HG03175 (cell line): ENCODE measurements around the gene POM121.
A peak's percentile ranks its signal among the peaks of the same experiment; 100 is the strongest.
"Not testable (repeated sequence)": the region's sequence is repeated elsewhere in the genome, so short reads cannot be mapped to it uniquely, and the experiment has no call there.

Experiments
- ATAC-seq: cut with Tn5 transposase; IDR thresholded peaks from one replicate; pipeline ENCODE4 v1.9.1; 2021; ENCODE audit warnings: mild to moderate bottlenecking, moderate library complexity; ENCODE audit not compliant: unreplicated experiment

POM121 gene

DNA sequence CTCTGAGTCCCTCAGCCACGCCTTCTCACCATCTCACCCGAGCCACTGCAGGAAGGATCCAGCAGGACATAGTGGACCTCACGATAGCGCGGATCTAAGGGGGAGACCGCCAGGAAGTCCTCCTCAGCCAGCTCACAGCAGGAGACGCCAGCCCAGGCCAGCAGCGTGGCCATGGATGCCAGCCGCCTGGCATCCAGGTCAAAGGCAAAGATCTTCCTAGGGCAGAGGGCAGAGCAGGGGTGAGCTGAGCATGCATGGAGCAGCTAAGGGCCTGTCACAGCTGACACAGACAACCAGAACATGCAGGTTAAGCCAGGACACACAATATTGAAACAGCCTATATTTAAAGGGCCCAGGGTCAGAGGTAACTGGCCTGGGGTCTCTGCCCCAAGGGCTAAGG, 24.4 kb downstream of the POM121 start:
- ATAC-seq, result not testable (repeated sequence)

DNA sequence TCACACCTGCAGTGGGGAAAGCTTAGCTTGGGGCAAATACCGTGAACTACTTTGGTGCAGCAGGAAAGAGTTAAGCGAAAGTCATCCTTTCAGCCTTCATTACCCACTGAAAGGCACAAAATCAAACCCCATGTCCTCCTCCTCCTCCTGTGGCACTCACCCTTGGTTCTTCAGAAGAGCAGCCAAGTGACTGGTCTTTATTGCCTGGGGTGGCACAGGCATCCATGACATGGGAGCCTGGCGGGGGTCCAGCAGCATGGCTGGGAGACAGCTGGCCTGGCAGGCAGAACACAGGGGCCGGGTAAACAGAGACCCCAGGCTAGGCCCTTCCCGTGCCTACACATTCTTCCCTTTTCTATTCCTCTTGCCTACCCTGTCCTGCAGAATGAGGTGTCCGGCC, 24.8 kb downstream of the POM121 start:
- ATAC-seq, result not testable (repeated sequence)

DNA sequence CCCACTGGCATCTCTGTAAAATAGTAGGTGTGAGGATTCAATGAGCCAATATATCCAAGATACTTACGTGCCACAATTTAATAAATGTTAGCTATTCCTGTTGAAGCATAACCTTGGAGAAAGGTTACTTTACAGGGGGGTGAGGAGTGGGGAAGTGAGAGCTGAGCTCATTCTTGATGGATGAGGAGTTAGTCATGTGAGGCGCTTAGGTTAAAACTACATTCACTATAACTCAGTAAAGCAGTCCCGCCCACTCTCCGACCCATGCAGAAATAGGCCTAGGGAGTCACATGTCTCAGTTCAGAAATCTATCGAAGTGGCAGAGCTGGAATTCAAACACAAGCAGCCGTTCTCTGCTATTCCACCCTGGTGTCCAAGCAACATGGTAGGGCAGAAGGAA, 25.5 kb downstream of the POM121 start:
- ATAC-seq, result not testable (repeated sequence)

DNA sequence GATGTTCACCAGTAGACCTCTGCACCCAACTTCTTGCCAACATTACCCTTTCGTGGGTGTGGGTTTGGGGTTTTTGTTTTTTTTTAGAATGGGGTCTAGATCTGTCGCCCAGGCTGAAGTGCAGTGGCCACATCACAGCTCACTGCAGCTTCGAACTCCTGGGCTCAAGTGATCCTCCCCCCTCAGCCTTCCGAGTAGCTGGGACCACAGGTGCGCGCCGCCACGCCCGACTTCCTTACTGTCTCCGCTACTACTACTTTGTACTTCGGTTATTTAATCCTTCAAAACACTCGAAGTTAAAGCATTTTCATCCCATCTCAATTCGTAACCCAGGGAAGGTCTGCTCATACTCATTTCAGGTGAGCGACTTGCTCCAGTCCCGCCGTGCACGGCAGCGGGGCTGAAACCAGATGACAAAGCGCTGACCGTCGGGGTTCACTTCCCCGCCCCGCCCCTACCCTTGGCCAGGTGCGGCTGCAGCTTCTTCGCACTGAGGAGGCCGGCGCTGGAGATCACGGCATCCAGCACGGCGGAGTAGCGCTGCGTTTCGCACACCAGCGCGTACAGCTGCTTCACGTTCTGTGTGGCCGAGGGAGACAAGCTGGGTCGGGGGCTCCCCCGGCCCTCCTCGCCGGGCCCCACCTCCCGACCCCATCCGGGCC, 29.1 kb downstream of the POM121 start:
- ATAC-seq, result peak; percentile 60

DNA sequence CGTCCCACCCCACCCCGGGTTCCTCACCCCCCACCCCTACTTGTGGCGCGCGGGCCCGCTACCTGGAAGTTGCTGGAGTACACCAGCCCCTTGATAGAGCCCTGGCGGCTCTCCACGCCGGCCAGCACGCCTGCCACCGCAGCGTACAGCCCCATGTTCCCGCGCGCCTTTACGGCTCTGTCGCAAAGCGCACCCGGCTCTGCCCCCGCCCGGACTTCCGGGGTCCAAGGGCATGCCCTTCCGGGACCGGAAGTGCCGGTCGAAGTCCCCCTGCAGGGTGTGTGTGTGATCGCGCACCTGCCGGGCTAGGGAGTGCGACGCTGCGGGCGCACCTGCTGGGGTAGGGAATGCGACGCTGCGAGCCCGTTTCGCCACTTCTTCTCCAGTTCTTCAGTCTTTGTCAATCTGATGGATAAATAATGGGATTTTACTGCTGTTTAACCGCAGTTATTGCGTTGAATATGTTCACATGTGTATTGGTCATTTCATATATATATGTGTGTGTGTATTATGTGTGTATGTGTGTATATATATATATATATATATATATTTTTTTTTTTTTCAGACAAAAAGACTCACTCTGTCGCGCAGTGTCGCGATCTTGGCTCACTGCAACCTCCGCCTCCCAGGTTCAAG, 29.8 kb downstream of the POM121 start:
- ATAC-seq, result peak; percentile 89

DNA sequence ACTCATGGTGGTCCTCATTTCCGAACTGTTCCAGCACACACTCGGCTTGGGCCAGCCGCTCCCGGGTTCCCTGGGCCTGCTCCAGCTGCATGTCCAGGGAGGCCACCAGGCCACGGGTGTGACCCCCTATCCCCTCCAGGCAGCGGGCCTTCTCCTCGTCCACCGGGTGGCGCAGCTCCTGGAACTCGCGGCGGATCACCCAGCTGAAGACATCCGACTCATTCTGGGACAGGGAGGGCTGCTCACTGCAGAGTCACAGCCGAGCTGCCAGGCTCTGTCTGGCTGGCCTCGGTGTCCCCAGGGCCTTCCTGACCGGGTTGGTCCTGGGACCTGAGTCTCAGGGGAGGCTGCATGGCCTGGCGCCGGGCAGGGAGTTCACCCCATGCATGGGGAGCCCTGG, 35.1 kb downstream of the POM121 start:
- not testable (repeated sequence) for ATAC-seq

DNA sequence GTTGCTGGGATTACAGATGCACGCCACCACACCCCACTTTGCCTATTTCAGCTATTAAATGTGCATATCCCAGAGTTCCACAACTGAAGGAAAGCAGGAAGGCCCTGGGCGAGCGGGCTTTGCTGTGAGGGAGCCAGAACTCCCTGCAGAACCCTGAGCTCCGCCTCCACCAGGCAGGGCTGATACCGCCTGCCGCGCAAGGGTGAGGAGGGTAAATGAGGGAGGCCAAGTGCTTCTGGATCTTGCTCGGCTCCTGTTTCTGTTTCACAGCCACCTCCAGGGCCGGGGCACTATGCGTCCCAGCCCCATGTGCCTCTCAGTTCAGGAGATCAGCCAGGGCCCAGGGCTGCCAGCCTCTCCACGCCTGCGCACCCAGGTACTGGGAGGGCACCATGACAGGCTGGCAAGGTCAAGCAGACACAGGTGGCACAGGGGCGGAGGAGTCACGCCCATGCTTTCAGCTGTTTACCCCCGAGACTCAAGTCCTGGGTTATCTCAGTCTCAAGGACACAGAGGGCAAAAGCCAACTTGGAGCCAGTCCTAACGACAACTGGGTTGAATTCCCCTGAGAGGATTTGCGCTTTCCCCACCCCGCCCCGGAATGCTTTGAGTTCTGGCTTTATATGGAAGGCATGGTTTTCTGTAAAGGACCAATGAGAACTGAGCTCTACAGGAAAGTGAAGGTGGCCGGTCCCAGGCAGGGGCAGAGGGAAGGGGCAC, 35.9 kb downstream of the POM121 start:
- not testable (repeated sequence) for ATAC-seq

DNA sequence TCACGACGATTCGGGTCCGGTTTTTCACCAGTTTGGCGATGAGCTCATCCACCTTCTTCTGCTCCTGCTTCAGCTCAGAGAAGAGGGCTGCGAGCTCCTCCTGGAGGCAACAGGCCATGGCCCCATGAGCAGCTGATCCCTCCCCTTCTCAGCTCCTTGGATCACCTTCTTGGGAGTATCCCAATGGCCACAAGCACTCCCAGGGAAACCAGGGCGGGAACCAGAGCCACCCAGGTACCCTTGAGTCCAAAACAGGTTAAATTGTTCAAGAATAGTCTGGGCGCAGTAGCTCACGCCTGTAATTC, 36.4 kb downstream of the POM121 start:
- ATAC-seq, result not testable (repeated sequence)

DNA sequence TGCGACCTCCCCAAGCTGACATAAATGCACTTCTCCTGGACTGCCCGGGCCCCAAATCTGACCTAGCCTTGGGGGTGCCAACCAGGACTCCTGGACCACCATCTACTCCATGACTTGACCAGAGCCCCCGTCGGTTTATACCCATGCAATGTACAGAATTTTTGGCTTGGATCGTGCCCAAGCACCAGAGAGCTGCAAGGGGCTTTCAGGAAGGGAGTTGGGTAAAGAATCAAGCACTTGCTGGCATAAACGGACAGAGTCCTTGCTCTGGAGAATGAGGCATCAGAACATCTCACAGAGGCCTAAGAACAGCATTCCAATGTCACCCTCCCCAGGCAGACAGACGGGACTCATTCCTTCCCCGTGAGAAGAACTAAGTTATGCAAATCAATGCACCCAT, 38.2 kb downstream of the POM121 start:
- not testable (repeated sequence) for ATAC-seq

DNA sequence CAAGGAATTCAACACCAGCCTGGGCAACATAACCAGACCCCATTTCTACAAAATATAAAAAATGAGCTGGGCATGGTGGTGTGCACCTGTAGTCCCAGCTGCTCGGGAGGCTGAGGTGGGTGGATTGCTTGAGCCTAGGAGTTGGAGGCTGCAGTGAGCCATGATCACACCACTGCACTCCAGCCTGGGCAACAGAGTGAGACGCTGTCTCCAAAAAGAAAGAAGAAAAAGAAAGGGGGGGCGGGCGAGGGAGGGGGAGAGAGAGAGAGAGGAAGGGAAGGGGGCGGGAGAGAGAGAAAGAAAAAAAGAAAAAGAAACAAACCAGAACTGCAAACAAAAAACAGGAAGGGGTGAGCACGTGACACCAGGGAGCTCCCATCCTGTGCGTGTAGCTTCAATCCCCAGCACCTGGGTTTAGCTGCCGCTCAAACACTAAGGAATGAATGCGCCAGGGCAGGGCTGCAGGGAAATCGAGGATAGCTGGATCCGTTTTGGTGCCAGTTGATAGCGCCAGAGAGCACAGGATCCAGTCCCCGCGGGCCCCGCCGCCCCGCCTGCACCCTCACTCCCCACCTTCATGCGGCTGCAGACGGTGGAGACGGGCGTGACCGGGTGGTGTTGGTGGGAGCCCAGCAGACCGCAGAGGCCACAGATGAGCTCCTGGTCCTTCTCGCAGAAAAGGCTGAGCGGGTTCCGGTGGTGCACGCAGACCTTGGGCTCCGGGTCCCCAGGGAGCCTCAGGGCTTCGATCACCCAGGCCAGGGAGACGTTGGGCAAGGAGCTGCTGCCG, 40.5 kb downstream of the POM121 start:
- not testable (repeated sequence) for ATAC-seq

DNA sequence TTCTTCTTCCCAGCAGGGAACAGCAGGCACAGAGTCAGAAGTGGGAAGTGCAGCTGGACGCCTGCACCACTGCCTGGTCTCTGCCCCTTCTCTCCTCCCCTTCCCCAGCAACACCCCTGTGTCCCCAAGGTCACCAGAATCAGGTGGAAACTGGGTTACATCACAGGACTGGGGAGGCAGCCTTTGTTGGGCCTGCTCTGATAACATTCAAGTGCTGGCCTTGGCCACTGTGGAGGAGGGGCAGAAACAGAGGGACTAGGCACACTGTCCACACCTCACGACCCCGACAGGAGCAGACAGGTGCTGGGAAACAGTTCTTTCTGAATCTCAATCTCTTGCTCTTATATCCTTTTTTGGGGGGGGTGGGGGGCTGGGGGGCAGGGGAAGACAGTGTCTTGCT, 42.0 kb downstream of the POM121 start:
- ATAC-seq, result not testable (repeated sequence)

DNA sequence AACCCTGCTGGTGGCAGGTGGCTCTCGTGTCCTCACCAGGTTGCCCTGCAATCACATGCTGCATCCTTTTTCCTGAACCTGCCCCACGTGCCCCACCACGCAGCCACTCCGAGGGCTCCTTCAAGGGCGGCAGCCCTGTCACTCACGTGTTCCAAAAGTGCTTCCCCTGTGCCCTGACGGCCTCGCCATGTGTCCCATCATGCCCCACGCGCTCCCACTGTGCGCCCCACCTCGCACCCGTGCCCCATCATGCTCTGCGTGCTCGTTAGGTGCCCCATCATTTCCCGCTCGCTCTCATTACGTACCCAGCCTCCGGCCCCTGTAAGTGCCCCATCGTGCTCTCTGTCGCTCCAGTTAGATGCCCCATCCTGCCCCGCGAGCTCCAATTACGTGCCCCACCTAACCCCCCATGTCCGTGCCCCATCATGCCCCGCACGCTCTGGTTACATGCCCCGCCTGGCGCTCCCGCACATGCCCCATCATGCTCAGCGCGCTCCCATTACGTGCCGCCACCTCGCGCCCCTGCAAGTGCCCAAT, 44.2 kb downstream of the POM121 start, which contains the start of gene TRIM74:
TSS of gene TRIM74 (minus strand) at position 487 of the 537 bp plus-strand sequence. CDS start 3,309 bp downstream, outside the sequence.
- ATAC-seq, result not testable (repeated sequence)

DNA sequence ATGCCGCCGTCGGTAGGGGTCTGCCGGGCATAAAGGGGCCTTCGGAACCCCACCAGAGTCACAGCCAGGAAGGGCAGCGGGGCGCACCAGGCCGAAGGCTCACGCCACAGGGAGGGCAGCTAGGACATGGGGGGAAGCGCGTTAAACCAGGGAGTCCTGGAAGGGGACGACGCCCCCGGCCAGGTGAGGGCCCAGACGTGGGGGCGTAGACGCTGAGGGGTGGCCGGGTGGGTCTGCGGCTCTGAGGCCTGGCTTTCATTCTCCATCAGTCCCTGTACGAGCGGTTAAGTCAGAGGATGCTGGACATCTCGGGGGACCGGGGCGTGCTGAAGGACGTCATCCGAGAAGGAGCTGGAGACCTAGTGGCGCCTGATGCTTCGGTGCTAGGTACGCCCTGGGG, 44.8 kb downstream of the POM121 start:
- ATAC-seq, result not testable (repeated sequence)

DNA sequence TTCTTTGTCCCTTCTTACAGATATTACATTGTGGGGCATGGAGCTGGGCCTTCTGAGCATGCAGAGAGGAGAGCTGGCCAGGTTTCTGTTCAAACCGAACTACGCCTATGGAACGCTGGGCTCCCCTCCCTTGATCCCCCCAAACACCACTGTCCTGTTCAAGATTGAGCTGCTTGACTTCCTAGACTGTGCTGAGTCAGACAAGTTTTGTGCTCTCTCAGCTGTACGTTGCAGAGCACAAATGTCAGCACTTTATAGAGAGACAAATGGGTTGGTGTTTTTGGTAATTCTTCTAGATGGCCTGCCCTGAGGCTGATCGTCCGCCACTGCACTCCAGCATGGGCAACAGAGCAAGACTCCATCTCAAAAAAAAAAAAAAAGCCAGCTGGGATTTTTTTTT, 46.6 kb downstream of the POM121 start:
- ATAC-seq, result not testable (repeated sequence)

DNA sequence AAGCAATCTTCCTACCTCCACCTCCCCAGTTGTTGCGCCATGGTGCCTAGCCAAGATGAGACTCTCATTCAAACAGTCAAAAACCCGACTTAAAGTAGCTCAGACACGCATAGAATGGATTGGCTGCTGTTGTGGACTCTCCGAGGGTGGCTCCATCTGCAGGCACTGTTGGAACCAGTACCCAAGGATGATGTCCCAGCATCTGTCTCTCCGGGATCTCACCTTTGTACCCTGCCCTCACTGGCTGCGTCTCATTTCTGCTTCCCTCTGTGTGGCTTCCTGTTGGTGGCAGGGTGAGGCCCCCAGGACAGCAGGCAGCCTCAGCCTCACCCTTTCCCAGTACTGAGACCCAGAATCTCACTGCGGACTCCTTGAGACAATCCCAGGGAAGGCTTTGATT, 49.9 kb downstream of the POM121 start:
- not testable (repeated sequence) for ATAC-seq

DNA sequence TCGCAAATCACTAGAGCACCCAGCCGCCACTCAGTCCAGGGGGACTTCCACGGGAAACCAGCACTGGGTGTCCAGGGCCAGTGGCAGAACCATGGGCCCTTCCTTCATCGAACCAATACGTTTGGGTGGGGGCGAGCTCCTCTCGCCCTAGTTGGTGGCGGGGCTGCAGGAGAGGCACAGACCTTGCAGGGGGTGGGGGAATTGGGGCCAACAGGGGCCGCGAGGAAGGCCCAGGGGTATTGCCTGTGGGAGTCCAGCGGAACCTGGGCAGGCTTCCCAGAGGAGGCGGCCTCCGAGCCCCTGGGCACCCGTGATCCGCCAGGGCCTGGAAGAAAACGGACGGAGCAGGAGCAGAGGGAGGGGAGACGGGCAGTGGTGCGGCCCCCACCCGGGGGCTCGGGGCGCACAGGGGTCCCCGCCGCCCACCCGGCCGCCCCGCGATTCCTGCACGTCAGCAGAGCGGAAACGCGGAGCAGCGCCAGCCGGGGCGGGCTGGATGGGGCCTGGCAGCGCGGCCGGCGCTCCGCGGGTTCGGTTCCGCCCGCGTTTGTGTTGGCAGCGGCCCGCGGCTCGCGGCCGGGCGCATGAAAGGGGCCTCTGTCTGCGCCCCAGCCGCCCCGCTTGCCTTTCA, 50.9 kb downstream of the POM121 start:
- ATAC-seq, result not testable (repeated sequence)

DNA sequence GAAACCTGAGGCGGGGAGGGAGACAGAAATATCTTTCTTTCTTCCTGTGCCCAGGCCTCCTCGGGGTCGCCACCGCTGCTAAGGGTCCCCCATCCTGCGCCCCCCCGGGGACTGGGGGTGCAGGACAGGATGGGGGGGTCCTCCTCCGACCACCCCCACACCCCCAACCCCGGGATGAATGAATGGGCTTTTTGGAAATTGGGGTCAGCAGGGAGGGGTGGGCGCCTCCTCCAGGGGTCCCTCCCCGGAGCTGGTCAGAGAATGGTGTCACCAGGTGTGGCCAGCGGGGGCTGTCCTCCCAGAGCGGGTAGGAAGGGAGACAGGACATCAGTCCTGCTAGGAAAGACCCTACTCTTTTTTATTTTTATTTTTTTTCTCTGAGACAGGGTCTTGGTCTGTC, 51.5 kb downstream of the POM121 start:
- ATAC-seq, result not testable (repeated sequence)

DNA sequence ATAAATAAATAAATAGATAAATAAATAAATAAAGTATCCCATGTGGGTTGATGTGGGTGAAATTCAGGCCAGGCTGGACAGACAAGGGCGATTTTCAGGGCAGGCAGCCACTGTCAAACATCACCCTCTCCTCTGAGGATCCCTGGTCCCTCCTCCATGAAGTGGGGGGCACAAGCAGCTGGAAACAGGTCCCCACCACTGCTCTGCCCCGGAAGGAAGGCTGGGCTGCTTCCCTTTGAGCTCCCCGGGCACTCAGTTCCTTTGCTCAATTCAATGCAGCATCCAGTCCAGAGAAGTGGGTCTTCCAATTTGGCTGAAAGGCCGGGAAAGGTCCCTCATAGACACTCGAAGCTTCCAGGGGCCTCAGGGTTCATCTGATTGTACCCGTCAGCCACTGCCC, 55.5 kb downstream of the POM121 start:
- ATAC-seq, result not testable (repeated sequence)

DNA sequence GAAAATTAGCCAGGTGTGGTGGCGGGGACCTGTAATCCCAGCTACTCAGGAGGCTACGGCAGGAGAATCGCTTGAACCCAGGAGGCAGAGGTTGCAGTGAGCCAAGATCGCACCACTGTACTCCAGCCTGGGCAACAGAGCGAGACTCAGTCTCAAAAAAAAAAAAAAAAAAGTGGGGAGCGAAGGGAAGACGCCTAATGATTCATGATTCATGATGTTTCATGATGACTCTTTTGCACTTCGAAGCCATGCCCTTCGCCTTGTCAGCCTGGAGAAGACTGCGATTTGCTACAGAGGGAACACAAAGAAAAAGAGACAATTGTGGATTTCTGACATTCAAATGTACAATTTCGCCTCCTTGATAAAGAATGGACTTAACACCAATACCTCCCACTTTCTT, 57.2 kb downstream of the POM121 start:
- not testable (repeated sequence) for ATAC-seq

DNA sequence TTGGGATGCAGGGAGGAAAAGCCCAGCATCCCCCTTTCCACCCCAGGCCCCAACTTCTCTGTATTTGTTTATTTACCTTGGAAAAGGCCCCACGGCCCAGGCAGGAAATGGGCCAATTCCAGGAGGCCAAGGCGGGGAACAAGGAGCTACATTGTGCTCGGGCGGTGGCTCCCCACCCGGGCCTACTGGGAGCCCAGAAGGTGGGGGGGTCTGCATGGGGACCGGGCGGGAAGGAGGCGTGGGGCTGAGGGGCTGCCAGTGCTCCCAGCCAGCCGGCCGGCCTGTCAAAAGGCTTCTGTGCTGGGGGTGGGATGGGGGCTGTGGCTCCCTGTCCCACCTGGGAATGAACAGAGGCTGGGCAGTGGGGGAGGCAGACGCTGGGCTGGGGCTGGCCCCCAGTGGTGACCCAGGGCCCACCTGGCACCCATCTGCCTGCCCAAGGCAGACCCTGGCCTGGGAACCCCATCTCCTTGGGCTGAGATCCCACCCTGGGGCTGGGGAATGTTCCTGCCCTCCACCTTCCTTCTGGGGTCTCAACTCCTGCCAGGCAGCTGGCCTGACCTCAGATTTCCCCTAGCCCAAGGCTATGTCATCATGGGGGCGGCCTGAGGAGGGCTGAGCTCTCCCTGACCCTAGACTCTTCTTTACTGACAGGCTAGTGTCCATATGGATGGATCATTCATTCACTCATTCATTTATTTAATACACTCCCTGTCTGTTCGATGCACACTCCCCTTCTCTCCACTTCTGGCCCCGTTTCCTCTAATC, 65.4 kb downstream of the POM121 start:
- ATAC-seq, result not testable (repeated sequence)
